Heart left ventricle (tissue), 13 donors: Measurements from ENCODE around the gene PTBP3.

ENCODE experiments used
- CTCF ChIP-seq, 12 donors: fragments of 200-600 bp; sonication (generic) in 4 of 12; IDR thresholded peaks; one replicate each; pipeline versions ENCODE4 v1.5.0 to v1.8.0; 2018 to 2022; ENCODE audit warnings: antibody characterized with exemption in 12 of 12, mild to moderate bottlenecking in 5 of 12
- POLR2A ChIP-seq, 2 donors: fragments of 450-650 bp; IDR thresholded peaks; one replicate each; pipeline ENCODE4 v1.6.1; 2017; ENCODE audit warnings: antibody characterized with exemption in 2 of 2, mild to moderate bottlenecking in 2 of 2, moderate library complexity in 2 of 2
- donor health status: ischemic (EF 13 %, LVEDD 7.1; RV severe dilation, severe dysfunction).
- donor health status: DM: no; HTN: yes; CAD: no.
- donor health status: DM: no; HTN: no; CAD: no.
- donor health status: ischemic (EF 25% LVEDD 6.9; RV normal size, moderate dysfunction).
- donor health status: ischemic (EF 25% LVEDD 5.7; RV mildly dilated, moderate dysfunction).
- donor health status: ischemic (EF 35%, LVEDD 5.7; RV mildly dilated, moderate dysfunction).
- donor health status: nonischemic (EF 11% LVEDD 7.7; RV severe dilation, severe dysfunction).
- donor health status: DM: yes; HTN: yes; CAD: no.
- donor health status: PGD.
- donor health status: ischemic (EF 29% LVEDD 5.4; RV normal size, mild dysfunction).
- donor health status: nonischemic (EF 23%, LVEDD 6.1; RV moderate dilation, normal function).

- TF ChIP-seq CTCF (IDR thresholded peaks at IDR 0.05) (no peak), POLR2A (IDR thresholded peaks at IDR 0.05) (no peak)
Measured at GRCh38 chr9:112377087-112377486, 43.7 kb upstream of the PTBP3 start.
